ENCODE data around the gene GABRR3.
A peak's percentile ranks its signal among the peaks of the same experiment; 100 is the strongest.

DNA sequence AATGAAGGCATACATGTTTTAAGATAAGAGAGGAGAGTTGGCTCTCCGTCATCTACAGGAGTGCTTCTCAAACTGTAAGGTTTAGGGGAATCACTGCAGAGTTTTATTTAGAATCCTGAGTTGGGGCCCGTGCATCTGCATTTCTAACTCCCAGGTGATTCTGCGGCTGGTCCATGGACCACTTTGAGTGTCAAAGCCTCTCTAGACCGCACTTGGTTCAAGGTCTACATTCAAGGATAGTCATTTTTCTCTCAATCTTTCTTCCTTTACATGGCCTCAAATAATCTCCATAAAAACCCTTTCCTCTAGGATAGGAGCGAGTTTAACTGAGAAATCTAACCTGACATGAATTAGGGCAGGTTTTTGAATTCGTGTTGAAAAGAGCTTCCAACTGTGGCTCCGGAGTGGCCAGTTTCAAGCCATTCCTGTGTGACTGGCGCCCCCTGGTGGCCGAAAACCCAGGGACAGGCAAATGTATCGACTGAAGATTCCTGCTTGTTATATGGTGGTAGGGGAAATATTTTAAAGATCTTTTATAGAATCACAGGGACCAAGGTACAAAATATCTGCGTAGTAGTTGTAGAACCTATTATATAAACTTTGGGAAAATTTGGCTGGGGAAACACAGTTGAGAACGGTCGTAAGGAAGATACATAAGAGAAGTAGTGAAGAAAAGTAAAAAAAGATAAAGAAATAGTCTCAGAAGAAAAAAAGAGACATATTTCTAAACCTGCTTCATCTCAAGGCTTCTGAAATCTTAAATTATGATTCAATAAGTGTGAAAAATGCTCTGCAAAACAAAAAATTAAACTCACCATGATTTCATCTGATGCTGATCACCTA, 11.9 kb downstream of the GABRR3 start:
- TF ChIP-seq, protein P1, sequence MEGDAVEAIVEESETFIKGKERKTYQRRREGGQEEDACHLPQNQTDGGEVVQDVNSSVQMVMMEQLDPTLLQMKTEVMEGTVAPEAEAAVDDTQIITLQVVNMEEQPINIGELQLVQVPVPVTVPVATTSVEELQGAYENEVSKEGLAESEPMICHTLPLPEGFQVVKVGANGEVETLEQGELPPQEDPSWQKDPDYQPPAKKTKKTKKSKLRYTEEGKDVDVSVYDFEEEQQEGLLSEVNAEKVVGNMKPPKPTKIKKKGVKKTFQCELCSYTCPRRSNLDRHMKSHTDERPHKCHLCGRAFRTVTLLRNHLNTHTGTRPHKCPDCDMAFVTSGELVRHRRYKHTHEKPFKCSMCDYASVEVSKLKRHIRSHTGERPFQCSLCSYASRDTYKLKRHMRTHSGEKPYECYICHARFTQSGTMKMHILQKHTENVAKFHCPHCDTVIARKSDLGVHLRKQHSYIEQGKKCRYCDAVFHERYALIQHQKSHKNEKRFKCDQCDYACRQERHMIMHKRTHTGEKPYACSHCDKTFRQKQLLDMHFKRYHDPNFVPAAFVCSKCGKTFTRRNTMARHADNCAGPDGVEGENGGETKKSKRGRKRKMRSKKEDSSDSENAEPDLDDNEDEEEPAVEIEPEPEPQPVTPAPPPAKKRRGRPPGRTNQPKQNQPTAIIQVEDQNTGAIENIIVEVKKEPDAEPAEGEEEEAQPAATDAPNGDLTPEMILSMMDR (IDR thresholded peaks at IDR 0.05; ENCODE audit: low read length), result peak; percentile 98
- TF ChIP-seq EZH2 (IDR thresholded peaks at IDR 0.05; ENCODE audit: borderline replicate concordance, low read length), result no peak
